ENCODE data around the gene FAT2.

DNA sequence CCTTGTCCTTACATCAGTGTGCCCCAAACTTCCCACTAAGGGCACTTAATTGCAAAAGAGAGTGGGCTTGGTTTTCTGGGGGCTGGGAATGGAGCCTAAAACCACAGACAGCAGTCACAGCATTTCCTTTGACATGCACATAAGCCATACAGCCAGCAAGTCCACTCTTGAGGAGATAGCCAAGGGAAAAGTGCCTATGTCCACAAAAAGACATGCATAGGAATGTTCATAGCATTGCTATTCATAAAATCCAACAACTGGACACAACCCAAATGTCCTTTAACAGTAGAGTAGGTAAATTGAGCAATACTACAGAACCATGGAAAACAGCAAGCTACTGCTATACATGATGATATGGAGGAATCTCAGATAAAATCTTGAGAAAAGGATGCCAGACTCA is 11.7 kb upstream of the FAT2 start:
- TF ChIP-seq CTCF (IDR thresholded peaks at IDR 0.05), result no peak
- TF ChIP-seq EP300 (IDR thresholded peaks at IDR 0.05), result no peak
- TF ChIP-seq POLR2A (IDR thresholded peaks at IDR 0.05; ENCODE audit: low read length), result no peak
- no peak for TF ChIP-seq MAX (IDR thresholded peaks at IDR 0.05)

Measured in A549 (cell line).